NCI-H2107 treated with DMSO at 0.1 percent for 48 hours (cell line): ENCODE data around the gene LCP2.

Source experiments
- DNase-seq: peaks from one replicate; lab custom pipeline; 2025; ENCODE audit not compliant: unreplicated experiment; lab: John Stamatoyannopoulos, UW

Gene LCP2

GRCh38 chr5:170297589-170298462 lies at the start of gene LCP2:
Gene LCP2 (minus strand): TSS chr5:170297777. CDS start chr5:170297611, 166 bp downstream.
- no peak for DNase-seq

GRCh38 chr5:170347022-170347567 lies 49.5 kb upstream of the LCP2 start:
- no peak for DNase-seq

- DNase-seq: no peak
Measured at GRCh38 chr5:170345971-170346370, 48.4 kb upstream of the LCP2 start.

GRCh38 chr5:170343177-170343576 lies 45.6 kb upstream of the LCP2 start:
- no peak for DNase-seq

- DNase-seq: no peak
Measured at GRCh38 chr5:170342153-170342725, 44.7 kb upstream of the LCP2 start.

- DNase-seq: no peak
Measured at GRCh38 chr5:170341545-170341944, 44.0 kb upstream of the LCP2 start.

- DNase-seq: peak; percentile 82
Measured at GRCh38 chr5:170339780-170340167, 42.2 kb upstream of the LCP2 start.

- no peak for DNase-seq
Measured at GRCh38 chr5:170338933-170339779, 41.6 kb upstream of the LCP2 start.

GRCh38 chr5:170338291-170338690 lies 40.7 kb upstream of the LCP2 start:
- DNase-seq: no peak

- no peak for DNase-seq
Measured at GRCh38 chr5:170337045-170337733, 39.6 kb upstream of the LCP2 start.

GRCh38 chr5:170336065-170336464 lies 38.5 kb upstream of the LCP2 start:
- DNase-seq: no peak

GRCh38 chr5:170334626-170335025 lies 37.0 kb upstream of the LCP2 start:
- DNase-seq: no peak

GRCh38 chr5:170333161-170333910 lies 35.8 kb upstream of the LCP2 start:
- peak; percentile 25 for DNase-seq

- DNase-seq: no peak
Measured at GRCh38 chr5:170332058-170332457, 34.5 kb upstream of the LCP2 start.

- no peak for DNase-seq
Measured at GRCh38 chr5:170330568-170331054, 33.0 kb upstream of the LCP2 start.

GRCh38 chr5:170329524-170329923 lies 31.9 kb upstream of the LCP2 start:
- no peak for DNase-seq

GRCh38 chr5:170327829-170328228 lies 30.3 kb upstream of the LCP2 start:
- no peak for DNase-seq

GRCh38 chr5:170327168-170327567 lies 29.6 kb upstream of the LCP2 start:
- DNase-seq: no peak

GRCh38 chr5:170319301-170319700 lies 21.7 kb upstream of the LCP2 start:
- DNase-seq: no peak

- no peak for DNase-seq
Measured at GRCh38 chr5:170317499-170317898, 19.9 kb upstream of the LCP2 start.
